Esophagus squamous epithelium (tissue), 4 donors: Measurements from ENCODE around the gene ITPR2.

Experiments
- POLR2A ChIP-seq, 4 donors: fragments of 450-650 bp; IDR thresholded peaks; one replicate each; pipeline ENCODE4 v1.6.1; 2017; ENCODE audit warnings: antibody characterized with exemption in 4 of 4, mild to moderate bottlenecking in 4 of 4, moderate library complexity in 3 of 4
- TF ChIP-seq, protein P1 (sequence below), 6 experiments: fragments of 450-650 bp in 4 of 6; fragments of 200-600 bp in 2 of 6; sonication (generic) in 2 of 6; IDR thresholded peaks; one replicate each; pipeline ENCODE4 v1.5.1; 2016 to 2019; ENCODE audit warnings: antibody characterized with exemption in 6 of 6, mild to moderate bottlenecking in 4 of 6, moderate library complexity in 4 of 6

GRCh38 chr12:26471560-26471959 lies 361.4 kb downstream of the ITPR2 start:
- no peak for TF ChIP-seq POLR2A (IDR thresholded peaks at IDR 0.05)
- TF ChIP-seq, protein P1, sequence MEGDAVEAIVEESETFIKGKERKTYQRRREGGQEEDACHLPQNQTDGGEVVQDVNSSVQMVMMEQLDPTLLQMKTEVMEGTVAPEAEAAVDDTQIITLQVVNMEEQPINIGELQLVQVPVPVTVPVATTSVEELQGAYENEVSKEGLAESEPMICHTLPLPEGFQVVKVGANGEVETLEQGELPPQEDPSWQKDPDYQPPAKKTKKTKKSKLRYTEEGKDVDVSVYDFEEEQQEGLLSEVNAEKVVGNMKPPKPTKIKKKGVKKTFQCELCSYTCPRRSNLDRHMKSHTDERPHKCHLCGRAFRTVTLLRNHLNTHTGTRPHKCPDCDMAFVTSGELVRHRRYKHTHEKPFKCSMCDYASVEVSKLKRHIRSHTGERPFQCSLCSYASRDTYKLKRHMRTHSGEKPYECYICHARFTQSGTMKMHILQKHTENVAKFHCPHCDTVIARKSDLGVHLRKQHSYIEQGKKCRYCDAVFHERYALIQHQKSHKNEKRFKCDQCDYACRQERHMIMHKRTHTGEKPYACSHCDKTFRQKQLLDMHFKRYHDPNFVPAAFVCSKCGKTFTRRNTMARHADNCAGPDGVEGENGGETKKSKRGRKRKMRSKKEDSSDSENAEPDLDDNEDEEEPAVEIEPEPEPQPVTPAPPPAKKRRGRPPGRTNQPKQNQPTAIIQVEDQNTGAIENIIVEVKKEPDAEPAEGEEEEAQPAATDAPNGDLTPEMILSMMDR (IDR thresholded peaks at IDR 0.05) = no peak
